ENCODE data around the gene ABCA7.

ABCA7 gene

GRCh38 chr19:1082165-1082927 is 42.4 kb downstream of the ABCA7 start:
- no peak overlapping the region for H3K4me3 ChIP-seq (ENCODE audit: low read depth, low read length)
- DNase-seq (ENCODE audit: low read depth): peak; percentile 47
- TF ChIP-seq MYC (IDR thresholded peaks at IDR 0.05; ENCODE audit: low read depth, low read length) (no peak), POLR2A (IDR thresholded peaks at IDR 0.05; ENCODE audit: extremely low read depth, insufficient read length) (no peak), MAX (IDR thresholded peaks at IDR 0.05; ENCODE audit: low read depth, low read length) (no peak)
- TF ChIP-seq, protein P1, sequence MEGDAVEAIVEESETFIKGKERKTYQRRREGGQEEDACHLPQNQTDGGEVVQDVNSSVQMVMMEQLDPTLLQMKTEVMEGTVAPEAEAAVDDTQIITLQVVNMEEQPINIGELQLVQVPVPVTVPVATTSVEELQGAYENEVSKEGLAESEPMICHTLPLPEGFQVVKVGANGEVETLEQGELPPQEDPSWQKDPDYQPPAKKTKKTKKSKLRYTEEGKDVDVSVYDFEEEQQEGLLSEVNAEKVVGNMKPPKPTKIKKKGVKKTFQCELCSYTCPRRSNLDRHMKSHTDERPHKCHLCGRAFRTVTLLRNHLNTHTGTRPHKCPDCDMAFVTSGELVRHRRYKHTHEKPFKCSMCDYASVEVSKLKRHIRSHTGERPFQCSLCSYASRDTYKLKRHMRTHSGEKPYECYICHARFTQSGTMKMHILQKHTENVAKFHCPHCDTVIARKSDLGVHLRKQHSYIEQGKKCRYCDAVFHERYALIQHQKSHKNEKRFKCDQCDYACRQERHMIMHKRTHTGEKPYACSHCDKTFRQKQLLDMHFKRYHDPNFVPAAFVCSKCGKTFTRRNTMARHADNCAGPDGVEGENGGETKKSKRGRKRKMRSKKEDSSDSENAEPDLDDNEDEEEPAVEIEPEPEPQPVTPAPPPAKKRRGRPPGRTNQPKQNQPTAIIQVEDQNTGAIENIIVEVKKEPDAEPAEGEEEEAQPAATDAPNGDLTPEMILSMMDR (IDR thresholded peaks at IDR 0.05; ENCODE audit: low read depth, low read length): no peak

- no peak for DNase-seq (ENCODE audit: low read depth)
These were observed 43.3 kb downstream of the ABCA7 start for GRCh38 chr19:1082928-1083816.

GRCh38 chr19:1084024-1084868 is 44.3 kb downstream of the ABCA7 start:
- no peak overlapping the region for H3K4me3 ChIP-seq (ENCODE audit: low read depth, low read length)
- DNase-seq (ENCODE audit: low read depth): no peak
- TF ChIP-seq MYC (IDR thresholded peaks at IDR 0.05; ENCODE audit: low read depth, low read length) (no peak), POLR2A (IDR thresholded peaks at IDR 0.05; ENCODE audit: extremely low read depth, insufficient read length) (no peak), MAX (IDR thresholded peaks at IDR 0.05; ENCODE audit: low read depth, low read length) (no peak)
- TF ChIP-seq, protein P1 (IDR thresholded peaks at IDR 0.05; ENCODE audit: low read depth, low read length): no peak

More at GRCh38 chr19:1082928-1083816, 43.3 kb downstream of the ABCA7 start:
- TF ChIP-seq, protein P1 (IDR thresholded peaks at IDR 0.05; ENCODE audit: low read depth, low read length): no peak
- no peak for TF ChIP-seq MYC (IDR thresholded peaks at IDR 0.05; ENCODE audit: low read depth, low read length)
- no peak for TF ChIP-seq POLR2A (IDR thresholded peaks at IDR 0.05; ENCODE audit: extremely low read depth, insufficient read length)
- no peak for TF ChIP-seq MAX (IDR thresholded peaks at IDR 0.05; ENCODE audit: low read depth, low read length)
- no peak overlapping the region for H3K4me3 ChIP-seq (ENCODE audit: low read depth, low read length)

- no peak for DNase-seq (ENCODE audit: low read depth)
- H3K4me3 ChIP-seq (ENCODE audit: low read depth, low read length): no peak overlapping the region
- TF ChIP-seq MAX (IDR thresholded peaks at IDR 0.05; ENCODE audit: low read depth, low read length): no peak
- TF ChIP-seq POLR2A (IDR thresholded peaks at IDR 0.05; ENCODE audit: extremely low read depth, insufficient read length): no peak
- TF ChIP-seq MYC (IDR thresholded peaks at IDR 0.05; ENCODE audit: low read depth, low read length): no peak
- TF ChIP-seq, protein P1 (IDR thresholded peaks at IDR 0.05; ENCODE audit: low read depth, low read length): no peak
These were observed 45.2 kb downstream of the ABCA7 start for GRCh38 chr19:1085053-1085658.

Data from NB4 (cell line).